NB4 (cell line): ENCODE results near the gene ONECUT2.

ENCODE experiments used
- CTCF ChIP-seq: IDR thresholded peaks from one replicate; pipeline ENCODE4 v1.5.1; 2012; ENCODE audit warnings: low read depth, low read length
- MAX ChIP-seq: IDR thresholded peaks from 2 replicates; pipeline ENCODE4 v1.6.1; 2011; ENCODE audit warnings: low read depth, low read length
- MYC ChIP-seq: IDR thresholded peaks from 2 replicates; pipeline ENCODE4 v1.6.1; 2011; ENCODE audit warnings: low read depth, low read length
- POLR2A ChIP-seq: IDR thresholded peaks from 2 replicates; pipeline ENCODE4 v1.6.1; 2011; ENCODE audit warnings: mild to moderate bottlenecking; ENCODE audit not compliant: insufficient read length; ENCODE audit errors: extremely low read depth

GRCh38 chr18:57430079-57431001 lies 4.8 kb upstream of the ONECUT2 start:
- no peak for TF ChIP-seq MAX
- no peak for TF ChIP-seq CTCF
- TF ChIP-seq POLR2A: no peak
- no peak for TF ChIP-seq MYC
